IPS DF 6.9 (cell line): ENCODE measurements around the gene NT5C3A.
"Not testable (repeated sequence)": the region's sequence is repeated elsewhere in the genome, so short reads cannot be mapped to it uniquely, and the experiment has no call there.

Source experiments
- DNase-seq: peaks from one replicate; pipeline ENCODE4 v3.0.0-alpha.2; 2013; ENCODE audit warnings: low read depth, low spot score
- H3K27ac ChIP-seq: one replicate; pipeline ENCODE4 v1.5.1; 2013; ENCODE audit warnings: low read length, control low read depth
- H3K27me3 ChIP-seq: 2 replicates; pipeline ENCODE4 v1.6.1; 2013; ENCODE audit warnings: mild to moderate bottlenecking, low read length; ENCODE audit not compliant: control insufficient read depth, insufficient read depth
- H3K36me3 ChIP-seq: 2 replicates; pipeline ENCODE4 v1.6.1; 2013; ENCODE audit warnings: low read length; ENCODE audit not compliant: control insufficient read depth, insufficient read depth
- H3K4me1 ChIP-seq: 2 replicates; pipeline ENCODE4 v1.6.1; 2013; ENCODE audit warnings: low read length; ENCODE audit not compliant: control insufficient read depth, insufficient read depth
- H3K4me3 ChIP-seq: 2 replicates; pipeline ENCODE4 v1.5.1; 2013; ENCODE audit warnings: mild to moderate bottlenecking, low read length
- H3K9me3 ChIP-seq: 2 replicates; pipeline ENCODE4 v1.6.1; 2013; ENCODE audit warnings: low read length, inconsistent platforms; ENCODE audit not compliant: control insufficient read depth, insufficient read depth
- WGBS: extraction: QIAGEN DNeasy Blood & Tissue Kit; methylation state at CpG from one replicate; pipeline ENCODE4 v1.1.7; 2013; ENCODE audit warnings: mixed read lengths, missing lambda C conversion rate; ENCODE audit not compliant: insufficient read length, insufficient coverage; 5-methylcytosine and 5-hydroxymethylcytosine counted together

Gene NT5C3A

GRCh38 chr7:33094745-33095275, 32.2 kb upstream of the NT5C3A start:
- not testable (repeated sequence) for H3K4me3 ChIP-seq, H3K27me3 ChIP-seq, DNase-seq, H3K36me3 ChIP-seq, H3K27ac ChIP-seq, H3K9me3 ChIP-seq, H3K4me1 ChIP-seq
- no CpG with 5 or more reads among the region's 6 CpGs for WGBS

- Histone ChIP-seq H3K4me3 (no peak overlapping the region), H3K36me3 (peaks cover under 1% of the 10 kb centered on the region; the same call in 1 of the 2 replicates), H3K27me3 (no peaks in the 10 kb centered on the region), H3K27ac (no peak overlapping the region), H3K4me1 (no peaks in the 10 kb centered on the region), H3K9me3 (no peaks in the 10 kb centered on the region)
- no peak for DNase-seq
- WGBS = no CpG with 5 or more reads among the region's 4 CpGs
Observed at GRCh38 chr7:33093266-33093665, 30.7 kb upstream of the NT5C3A start.

GRCh38 chr7:33091641-33092191, 29.1 kb upstream of the NT5C3A start:
- Histone ChIP-seq H3K36me3 (no peaks in the 10 kb centered on the region; the same call in 1 of the 2 replicates), H3K4me3 (no peak overlapping the region), H3K4me1 (no peaks in the 10 kb centered on the region), H3K27ac (no peak overlapping the region), H3K27me3 (no peaks in the 10 kb centered on the region), H3K9me3 (no peaks in the 10 kb centered on the region)
- no CpG with 5 or more reads among the region's 5 CpGs for WGBS
- no peak for DNase-seq

GRCh38 chr7:33091111-33091531, 28.5 kb upstream of the NT5C3A start:
- no peak overlapping the region for H3K27ac ChIP-seq

GRCh38 chr7:33089142-33089541, 26.6 kb upstream of the NT5C3A start:
- no CpG with 5 or more reads among the region's 7 CpGs for whole genome bisulfite sequencing
- DNase-seq = no peak
- no peaks in the 10 kb centered on the region for H3K27me3 ChIP-seq
- H3K9me3 ChIP-seq = no peaks in the 10 kb centered on the region
- no peak overlapping the region for H3K4me3 ChIP-seq
- no peaks in the 10 kb centered on the region for H3K4me1 ChIP-seq
- no peak overlapping the region for H3K27ac ChIP-seq
- no peaks in the 10 kb centered on the region for H3K36me3 ChIP-seq

More at GRCh38 chr7:33091111-33091531, 28.5 kb upstream of the NT5C3A start:
- no peak for DNase-seq
- Histone ChIP-seq H3K36me3 (no peaks in the 10 kb centered on the region), H3K4me1 (no peaks in the 10 kb centered on the region), H3K9me3 (no peaks in the 10 kb centered on the region), H3K27me3 (no peaks in the 10 kb centered on the region), H3K4me3 (no peak overlapping the region)
- WGBS = no CpG with 5 or more reads among the region's 4 CpGs

GRCh38 chr7:33087858-33088257, 25.3 kb upstream of the NT5C3A start:
- no peaks in the 10 kb centered on the region for H3K9me3 ChIP-seq
- no peak overlapping the region for H3K4me3 ChIP-seq
- H3K4me1 ChIP-seq = no peaks in the 10 kb centered on the region
- H3K27me3 ChIP-seq = no peaks in the 10 kb centered on the region
- no CpG with 5 or more reads among the region's 2 CpGs for WGBS
- no peak overlapping the region for H3K27ac ChIP-seq
- DNase-seq = no peak
- H3K36me3 ChIP-seq = no peaks in the 10 kb centered on the region

- no peak for DNase-seq
- H3K4me3 ChIP-seq = no peak overlapping the region
- H3K27me3 ChIP-seq = no peaks in the 10 kb centered on the region
- H3K4me1 ChIP-seq = no peaks in the 10 kb centered on the region
- no CpG with 5 or more reads among the region's 2 CpGs for WGBS
- no peak overlapping the region for H3K27ac ChIP-seq
- no peaks in the 10 kb centered on the region for H3K36me3 ChIP-seq
- no peaks in the 10 kb centered on the region for H3K9me3 ChIP-seq
Observed at GRCh38 chr7:33087356-33087755, 24.8 kb upstream of the NT5C3A start.

- no peaks in the 10 kb centered on the region for H3K36me3 ChIP-seq
- peaks cover 6% of the 10 kb centered on the region for H3K4me1 ChIP-seq
- no peak overlapping the region for H3K27ac ChIP-seq
- DNase-seq = no peak
- H3K27me3 ChIP-seq = no peaks in the 10 kb centered on the region
- no peak overlapping the region for H3K4me3 ChIP-seq
- H3K9me3 ChIP-seq = no peaks in the 10 kb centered on the region
- WGBS = 100% methylated on average over 1 of the region's 9 CpGs
Observed at GRCh38 chr7:33079763-33080690, 17.5 kb upstream of the NT5C3A start.

GRCh38 chr7:33079096-33079495, 16.5 kb upstream of the NT5C3A start:
- DNase-seq = no peak
- Histone ChIP-seq H3K4me1 (peaks cover 6% of the 10 kb centered on the region), H3K27me3 (no peaks in the 10 kb centered on the region), H3K9me3 (no peaks in the 10 kb centered on the region), H3K27ac (no peak overlapping the region), H3K36me3 (no peaks in the 10 kb centered on the region), H3K4me3 (no peak overlapping the region)
- no CpG with 5 or more reads among the region's 2 CpGs for WGBS

- Histone ChIP-seq H3K9me3 (no peaks in the 10 kb centered on the region), H3K36me3 (no peaks in the 10 kb centered on the region), H3K4me3 (no peak overlapping the region), H3K27ac (no peak overlapping the region), H3K27me3 (no peaks in the 10 kb centered on the region), H3K4me1 (peaks cover 6% of the 10 kb centered on the region)
- no peak for DNase-seq
- WGBS = no CpG with 5 or more reads among the region's 3 CpGs
Observed at GRCh38 chr7:33076737-33077136, 14.2 kb upstream of the NT5C3A start.
